HUES48 (cell line): ENCODE measurements around the gene ANKRD1.

Experiments used
- H3K27ac ChIP-seq: one replicate; pipeline ENCODE4 v1.7.0; 2013; ENCODE audit warnings: low read depth, low read length, inconsistent platforms
- H3K27me3 ChIP-seq: 2 replicates; pipeline ENCODE4 v1.6.1; 2013; ENCODE audit warnings: mild to moderate bottlenecking, low read length; ENCODE audit not compliant: control insufficient read depth, insufficient read depth
- H3K36me3 ChIP-seq: 2 replicates; pipeline ENCODE4 v1.6.1; 2013; ENCODE audit warnings: low read length; ENCODE audit not compliant: control insufficient read depth, insufficient read depth
- H3K4me1 ChIP-seq: 2 replicates; pipeline ENCODE4 v1.6.1; 2013; ENCODE audit warnings: mild to moderate bottlenecking, low read length; ENCODE audit not compliant: control insufficient read depth, insufficient read depth
- H3K4me3 ChIP-seq: 2 replicates; pipeline ENCODE4 v1.5.1; 2013; ENCODE audit warnings: mild to moderate bottlenecking, low read depth, low read length
- H3K9ac ChIP-seq: 2 replicates; pipeline ENCODE4 v1.6.1; 2013; ENCODE audit warnings: mild to moderate bottlenecking, low read depth, low read length, moderate library complexity
- H3K9me3 ChIP-seq: 2 replicates; pipeline ENCODE4 v1.6.1; 2013; ENCODE audit warnings: low read length; ENCODE audit not compliant: control insufficient read depth, insufficient read depth

The ANKRD1 gene

GRCh38 chr10:90920986-90921666 is at the start of gene ANKRD1:
Gene ANKRD1 (minus strand): TSS chr10:90921087. CDS start chr10:90921027, 60 bp downstream.
- no peaks in the 10 kb centered on the region; the same call in 1 of the 2 replicates for H3K9me3 ChIP-seq
- H3K36me3 ChIP-seq: no peaks in the 10 kb centered on the region
- H3K27ac ChIP-seq: peak within 1 kb of the TSS; percentile 77
- peaks cover 99% of the 10 kb centered on the region for H3K27me3 ChIP-seq
- no peak within 1 kb of the TSS for H3K4me3 ChIP-seq
- H3K9ac ChIP-seq: no peak within 1 kb of the TSS
- H3K4me1 ChIP-seq: peaks cover 27% of the 10 kb centered on the region

GRCh38 chr10:90969947-90970673 is 49.2 kb upstream of the ANKRD1 start:
- Histone ChIP-seq H3K9me3 (no peaks in the 10 kb centered on the region), H3K36me3 (no peaks in the 10 kb centered on the region), H3K27ac (no peak overlapping the region), H3K9ac (no peak overlapping the region), H3K4me3 (no peak overlapping the region), H3K27me3 (peaks cover 18% of the 10 kb centered on the region), H3K4me1 (no peaks in the 10 kb centered on the region)

DNA sequence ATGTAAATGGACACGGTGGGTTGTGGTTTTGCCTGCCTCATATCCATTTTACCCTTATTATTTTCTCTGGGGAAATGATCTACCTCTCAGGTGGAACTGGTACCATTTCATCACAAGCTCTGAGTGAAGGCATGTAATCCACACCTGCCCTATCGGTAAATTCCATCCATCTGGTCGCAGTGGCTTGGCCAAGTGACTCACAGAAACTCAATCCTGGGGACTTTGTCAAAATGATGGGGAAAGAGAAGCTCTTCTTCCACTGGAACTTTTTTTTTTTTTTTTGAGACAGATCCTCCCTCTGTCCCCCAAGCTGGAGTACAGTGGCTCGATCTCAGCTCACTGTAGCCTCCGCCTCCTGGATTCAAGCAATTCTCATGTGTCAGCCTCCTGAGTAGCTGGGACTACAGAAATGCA is 48.2 kb upstream of the ANKRD1 start:
- H3K27ac ChIP-seq: no peak overlapping the region
- H3K4me1 ChIP-seq: no peaks in the 10 kb centered on the region
- no peak overlapping the region for H3K9ac ChIP-seq
- H3K36me3 ChIP-seq: no peaks in the 10 kb centered on the region
- no peaks in the 10 kb centered on the region for H3K9me3 ChIP-seq
- H3K4me3 ChIP-seq: no peak overlapping the region
- peaks cover 18% of the 10 kb centered on the region for H3K27me3 ChIP-seq

DNA sequence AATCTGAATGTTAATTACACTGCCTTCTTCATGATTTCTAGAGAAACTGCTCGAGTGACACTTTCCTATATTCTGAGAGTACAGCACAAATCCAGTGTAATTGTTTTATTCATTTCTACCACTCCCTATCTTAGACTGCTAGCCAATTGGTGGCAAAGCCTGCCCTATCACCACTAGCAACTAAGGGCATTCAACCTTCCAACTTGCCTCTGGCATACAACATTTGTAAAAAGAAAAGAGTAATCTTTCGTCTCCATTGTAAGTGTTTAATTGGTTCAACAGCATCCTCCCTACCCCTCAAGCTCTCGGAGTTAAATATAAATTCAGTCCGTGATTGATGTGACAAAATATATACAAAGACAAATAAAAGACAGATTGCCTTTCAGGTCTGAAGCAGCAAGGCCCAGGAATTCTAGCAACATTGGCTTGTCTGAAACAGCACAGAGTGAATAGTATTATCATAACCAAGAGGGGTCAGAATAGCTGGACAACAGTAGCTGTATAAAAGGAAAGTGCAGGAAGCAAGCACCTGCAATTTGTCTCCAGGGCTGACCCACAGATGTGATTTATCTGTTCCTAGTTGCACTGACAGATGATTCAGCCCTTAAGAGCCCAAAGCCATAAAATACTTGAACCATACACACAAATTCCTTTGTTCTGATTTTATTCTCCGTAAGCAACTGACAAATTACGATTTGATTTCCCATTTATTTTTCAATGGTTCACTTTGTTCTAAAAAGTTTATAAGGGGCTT is 47.6 kb upstream of the ANKRD1 start:
- no peaks in the 10 kb centered on the region for H3K4me1 ChIP-seq
- no peaks in the 10 kb centered on the region for H3K9me3 ChIP-seq
- H3K9ac ChIP-seq: no peak overlapping the region
- H3K27me3 ChIP-seq: peaks cover 18% of the 10 kb centered on the region
- no peak overlapping the region for H3K27ac ChIP-seq
- no peaks in the 10 kb centered on the region for H3K36me3 ChIP-seq
- no peak overlapping the region for H3K4me3 ChIP-seq

DNA sequence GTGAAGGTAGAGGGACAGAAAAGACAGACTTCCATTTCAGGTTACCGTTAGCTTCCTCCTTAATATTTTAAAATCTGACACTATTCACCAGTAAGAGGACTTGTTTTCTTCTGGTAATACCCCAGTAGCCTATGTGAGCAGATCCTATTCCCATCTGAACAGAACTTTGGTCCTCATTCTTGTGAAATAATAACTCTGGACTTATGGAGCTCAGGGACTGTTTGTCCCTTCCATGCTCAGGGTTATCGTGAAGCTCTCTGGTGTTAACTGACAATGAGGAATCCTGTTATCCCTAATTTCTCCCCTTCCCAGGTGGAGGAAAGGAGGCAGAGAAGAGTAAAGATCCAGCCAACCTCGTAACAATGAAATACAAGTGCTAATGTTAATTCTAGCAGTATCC is 47.0 kb upstream of the ANKRD1 start:
- no peak overlapping the region for H3K4me3 ChIP-seq
- no peaks in the 10 kb centered on the region for H3K9me3 ChIP-seq
- no peak overlapping the region for H3K9ac ChIP-seq
- H3K4me1 ChIP-seq: no peaks in the 10 kb centered on the region
- H3K27me3 ChIP-seq: peaks cover 18% of the 10 kb centered on the region
- no peak overlapping the region for H3K27ac ChIP-seq
- H3K36me3 ChIP-seq: no peaks in the 10 kb centered on the region

- Histone ChIP-seq H3K27me3 (peaks cover 18% of the 10 kb centered on the region), H3K9me3 (no peaks in the 10 kb centered on the region), H3K27ac (no peak overlapping the region), H3K4me1 (no peaks in the 10 kb centered on the region), H3K36me3 (no peaks in the 10 kb centered on the region), H3K9ac (no peak overlapping the region), H3K4me3 (no peak overlapping the region)
Observed at GRCh38 chr10:90966146-90966545, 45.3 kb upstream of the ANKRD1 start.

GRCh38 chr10:90965720-90966119 is 44.8 kb upstream of the ANKRD1 start:
- Histone ChIP-seq H3K27ac (no peak overlapping the region), H3K36me3 (no peaks in the 10 kb centered on the region), H3K27me3 (peaks cover 18% of the 10 kb centered on the region), H3K9ac (no peak overlapping the region), H3K4me3 (no peak overlapping the region), H3K9me3 (no peaks in the 10 kb centered on the region), H3K4me1 (no peaks in the 10 kb centered on the region)

DNA sequence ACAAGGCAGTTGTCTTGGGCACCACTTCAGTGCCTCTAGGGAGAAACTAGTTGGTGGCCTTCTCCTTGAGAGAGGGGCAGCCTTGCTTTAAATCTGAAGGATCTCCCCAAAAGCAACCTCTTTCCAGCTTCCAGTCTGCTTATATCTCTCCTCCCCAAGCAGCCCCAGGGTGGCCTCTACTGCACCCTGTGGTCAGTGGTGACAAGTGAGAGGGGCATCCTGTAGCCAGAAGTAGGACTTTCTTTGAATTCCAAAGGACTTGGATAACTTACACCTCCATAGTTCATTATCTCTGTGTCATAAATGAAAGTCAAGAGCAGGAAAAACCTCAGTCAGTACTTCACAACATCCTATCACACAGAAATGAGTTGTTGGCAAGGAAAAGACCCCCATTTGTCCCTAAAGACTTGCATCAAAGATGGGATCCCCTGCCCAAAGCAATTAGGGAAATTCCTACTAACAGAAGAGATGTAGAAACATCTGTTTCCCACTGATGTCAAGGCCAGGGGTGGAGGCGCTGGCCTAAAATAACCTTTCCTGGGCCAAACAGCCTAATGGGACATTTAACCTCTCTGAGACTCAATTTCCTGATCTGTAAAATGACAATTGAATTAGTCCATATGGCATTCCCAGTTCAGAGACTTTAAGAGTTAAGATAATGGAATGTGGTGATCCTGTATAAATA is 44.0 kb upstream of the ANKRD1 start:
- Histone ChIP-seq H3K9ac (no peak overlapping the region), H3K27me3 (peaks cover 18% of the 10 kb centered on the region), H3K4me3 (no peak overlapping the region), H3K4me1 (no peaks in the 10 kb centered on the region), H3K9me3 (no peaks in the 10 kb centered on the region), H3K36me3 (no peaks in the 10 kb centered on the region), H3K27ac (no peak overlapping the region)

- Histone ChIP-seq H3K27me3 (peaks cover 13% of the 10 kb centered on the region), H3K9ac (no peak overlapping the region), H3K36me3 (no peaks in the 10 kb centered on the region), H3K27ac (no peak overlapping the region), H3K4me1 (no peaks in the 10 kb centered on the region), H3K9me3 (no peaks in the 10 kb centered on the region), H3K4me3 (no peak overlapping the region)
Observed at GRCh38 chr10:90963331-90963730, 42.4 kb upstream of the ANKRD1 start.

GRCh38 chr10:90960355-90960814 is 39.5 kb upstream of the ANKRD1 start:
- Histone ChIP-seq H3K27ac (no peak overlapping the region), H3K9ac (no peak overlapping the region)

More at GRCh38 chr10:90960355-90960814, 39.5 kb upstream of the ANKRD1 start:
- Histone ChIP-seq H3K4me3 (no peak overlapping the region), H3K27me3 (no peaks in the 10 kb centered on the region), H3K4me1 (no peaks in the 10 kb centered on the region), H3K9me3 (no peaks in the 10 kb centered on the region), H3K36me3 (no peaks in the 10 kb centered on the region)
